ENCODE results near the gene CSMD2.

- TF ChIP-seq CTCF (IDR thresholded peaks at IDR 0.05) (no peak), RAD21 (IDR thresholded peaks at IDR 0.05; ENCODE audit: low read length) (peak; percentile 55), EP300 (IDR thresholded peaks at IDR 0.05; ENCODE audit: borderline replicate concordance in 1 of 2, low read depth in 1 of 2, low read length in 1 of 2) (no peak), SMC3 (IDR thresholded peaks at IDR 0.05; ENCODE audit: low read depth, low read length) (peak; percentile 22; the same call in 1 of the 2 replicates), EZH2phosphoT487 (IDR thresholded peaks at IDR 0.05; ENCODE audit: borderline replicate concordance, low read depth) (no peak), CHD2 (IDR thresholded peaks at IDR 0.05; ENCODE audit: low read length, partially characterized antibody) (no peak)
- TF ChIP-seq, protein P1, sequence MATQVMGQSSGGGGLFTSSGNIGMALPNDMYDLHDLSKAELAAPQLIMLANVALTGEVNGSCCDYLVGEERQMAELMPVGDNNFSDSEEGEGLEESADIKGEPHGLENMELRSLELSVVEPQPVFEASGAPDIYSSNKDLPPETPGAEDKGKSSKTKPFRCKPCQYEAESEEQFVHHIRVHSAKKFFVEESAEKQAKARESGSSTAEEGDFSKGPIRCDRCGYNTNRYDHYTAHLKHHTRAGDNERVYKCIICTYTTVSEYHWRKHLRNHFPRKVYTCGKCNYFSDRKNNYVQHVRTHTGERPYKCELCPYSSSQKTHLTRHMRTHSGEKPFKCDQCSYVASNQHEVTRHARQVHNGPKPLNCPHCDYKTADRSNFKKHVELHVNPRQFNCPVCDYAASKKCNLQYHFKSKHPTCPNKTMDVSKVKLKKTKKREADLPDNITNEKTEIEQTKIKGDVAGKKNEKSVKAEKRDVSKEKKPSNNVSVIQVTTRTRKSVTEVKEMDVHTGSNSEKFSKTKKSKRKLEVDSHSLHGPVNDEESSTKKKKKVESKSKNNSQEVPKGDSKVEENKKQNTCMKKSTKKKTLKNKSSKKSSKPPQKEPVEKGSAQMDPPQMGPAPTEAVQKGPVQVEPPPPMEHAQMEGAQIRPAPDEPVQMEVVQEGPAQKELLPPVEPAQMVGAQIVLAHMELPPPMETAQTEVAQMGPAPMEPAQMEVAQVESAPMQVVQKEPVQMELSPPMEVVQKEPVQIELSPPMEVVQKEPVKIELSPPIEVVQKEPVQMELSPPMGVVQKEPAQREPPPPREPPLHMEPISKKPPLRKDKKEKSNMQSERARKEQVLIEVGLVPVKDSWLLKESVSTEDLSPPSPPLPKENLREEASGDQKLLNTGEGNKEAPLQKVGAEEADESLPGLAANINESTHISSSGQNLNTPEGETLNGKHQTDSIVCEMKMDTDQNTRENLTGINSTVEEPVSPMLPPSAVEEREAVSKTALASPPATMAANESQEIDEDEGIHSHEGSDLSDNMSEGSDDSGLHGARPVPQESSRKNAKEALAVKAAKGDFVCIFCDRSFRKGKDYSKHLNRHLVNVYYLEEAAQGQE (IDR thresholded peaks at IDR 0.05; ENCODE audit: low read depth, low read length): no peak
- TF ChIP-seq, protein P2, sequence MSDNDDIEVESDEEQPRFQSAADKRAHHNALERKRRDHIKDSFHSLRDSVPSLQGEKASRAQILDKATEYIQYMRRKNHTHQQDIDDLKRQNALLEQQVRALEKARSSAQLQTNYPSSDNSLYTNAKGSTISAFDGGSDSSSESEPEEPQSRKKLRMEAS (IDR thresholded peaks at IDR 0.05; ENCODE audit: low read depth): no peak
Measured at GRCh38 chr1:33654267-33654834, 510.7 kb downstream of the CSMD2 start.
